ENCODE data around the gene GORASP1. TPM values are rescaled to one million over a fixed set of nuclear protein-coding genes. Genes with fewer than 3 reads are reported as not detected.

Gene GORASP1
- polyA plus RNA-seq, 3 donors, result 23.2 to 105 (median 31.2) TPM

- H3K79me2 ChIP-seq (ENCODE audit: insufficient read depth, low read length), result peaks cover 49% of the 10 kb centered on the region
- H3K27me3 Mint-ChIP-seq (ENCODE audit: low read depth in 3 of 3), result peaks cover 3 to 16% (median 12%) of the 10 kb centered on the region in 3 donors
- H3K4me2 ChIP-seq (replicated peaks; ENCODE audit: extremely low read depth, low read length, poor library complexity, severe bottlenecking), result peak overlapping the region; percentile 95
- H3K9me3 Mint-ChIP-seq, result no peaks in the 10 kb centered on the region
- no peaks in the 10 kb centered on the region for H3K27me3 ChIP-seq (ENCODE audit: control insufficient read depth in 2 of 2, insufficient read depth in 2 of 2, low read length in 2 of 2)
- peaks cover 3 to 15% of the 10 kb centered on the region in 2 donors for H3K36me3 ChIP-seq (replicated peaks in 1 of 2; ENCODE audit: control insufficient read depth in 1 of 2, insufficient read depth in 2 of 2, low read length in 2 of 2)
- WGBS (ENCODE audit: insufficient coverage), result under 1% methylated on average over 55 of the region's 55 CpGs
- peak overlapping the region; percentile 89 to 95 for H3K4me3 Mint-ChIP-seq
- peak in 1 of 3 donors; percentile 14 for DNase-seq
- H3K9ac ChIP-seq (ENCODE audit: insufficient read depth, low read length, poor library complexity, severe bottlenecking), result peak overlapping the region; percentile 87
- H3K4me1 ChIP-seq (ENCODE audit: control insufficient read depth in 1 of 2, insufficient read depth in 2 of 2, low read length in 2 of 2), result peaks cover 29 to 42% of the 10 kb centered on the region in 2 donors
- H2AFZ ChIP-seq (ENCODE audit: insufficient read depth, low read depth, low read length, poor library complexity, severe bottlenecking), result peak overlapping the region; percentile 87
- intact Hi-C loops (cut with micrococcal nuclease), result loop anchor here (2.0 to 10.0 kb wide), 4 partner anchors 40 to 178 kb away; partner anchors contain the start of gene CX3CR1 (in 1 of the 2)
- peak overlapping the region in 1 of 2 donors; percentile 82 for H3K27ac ChIP-seq (ENCODE audit: low read depth in 1 of 2, low read length in 2 of 2)
- peaks cover 59% of the 10 kb centered on the region for H3K4me1 Mint-ChIP-seq
- TF ChIP-seq CTCF (IDR thresholded peaks at IDR 0.05), result no peak
- H3K9me3 ChIP-seq (replicated peaks in 1 of 2; ENCODE audit: control insufficient read depth in 1 of 2, insufficient read depth in 1 of 2, low read length in 2 of 2), result no peaks in the 10 kb centered on the region
- peaks cover 47% of the 10 kb centered on the region for H4K20me1 ChIP-seq (ENCODE audit: insufficient read depth, low read length)
- peak overlapping the region; percentile 38 to 83 (median 78) for H3K27ac Mint-ChIP-seq
- H3K36me3 Mint-ChIP-seq, result peaks cover 19 to 40% of the 10 kb centered on the region in 2 donors
- H3K4me3 ChIP-seq (replicated peaks in 1 of 3; ENCODE audit: low read depth in 2 of 3, low read length in 3 of 3), result peak overlapping the region; percentile 64 to 85 (median 81)
Observed at GRCh38 chr3:39106851-39107387, 508 bp downstream of the GORASP1 start.

- no peak for DNase-seq
- Histone ChIP-seq H3K9me3 (replicated peaks in 1 of 2; ENCODE audit: control insufficient read depth in 1 of 2, insufficient read depth in 1 of 2, low read length in 2 of 2) (no peaks in the 10 kb centered on the region), H3K9ac (ENCODE audit: insufficient read depth, low read length, poor library complexity, severe bottlenecking) (peak overlapping the region; percentile 87), H4K20me1 (ENCODE audit: insufficient read depth, low read length) (peaks cover 53% of the 10 kb centered on the region), H3K27ac (ENCODE audit: low read depth in 1 of 2, low read length in 2 of 2) (peak overlapping the region in 1 of 2 donors; percentile 82), H3K4me2 (replicated peaks; ENCODE audit: extremely low read depth, low read length, poor library complexity, severe bottlenecking) (peak overlapping the region; percentile 95), H3K79me2 (ENCODE audit: insufficient read depth, low read length) (peaks cover 49% of the 10 kb centered on the region), H3K36me3 (replicated peaks in 1 of 2; ENCODE audit: control insufficient read depth in 1 of 2, insufficient read depth in 2 of 2, low read length in 2 of 2) (peaks cover 3 to 16% of the 10 kb centered on the region in 2 donors), H3K4me3 (replicated peaks in 1 of 3; ENCODE audit: low read depth in 2 of 3, low read length in 3 of 3) (peak overlapping the region; percentile 64 to 85 (median 81)), H3K4me1 (ENCODE audit: control insufficient read depth in 1 of 2, insufficient read depth in 2 of 2, low read length in 2 of 2) (peaks cover 29 to 42% of the 10 kb centered on the region in 2 donors), H3K27me3 (ENCODE audit: control insufficient read depth in 2 of 2, insufficient read depth in 2 of 2, low read length in 2 of 2) (no peaks in the 10 kb centered on the region), H2AFZ (ENCODE audit: insufficient read depth, low read depth, low read length, poor library complexity, severe bottlenecking) (peak overlapping the region; percentile 87)
- peak overlapping the region; percentile 89 to 95 for H3K4me3 Mint-ChIP-seq
- peak overlapping the region in 6 of 7 donors; percentile 38 to 83 (median 78) for H3K27ac Mint-ChIP-seq
- peaks cover 19 to 35% of the 10 kb centered on the region in 2 donors for H3K36me3 Mint-ChIP-seq
- H3K27me3 Mint-ChIP-seq (ENCODE audit: low read depth in 3 of 3), result peaks cover 3 to 16% (median 12%) of the 10 kb centered on the region in 3 donors
- intact Hi-C loops (cut with micrococcal nuclease), result loop anchor here (2.0 to 10.0 kb wide), 4 partner anchors 40 to 178 kb away; partner anchors contain the start of gene CX3CR1 (in 1 of the 2)
- 42% methylated on average over 11 of the region's 16 CpGs for WGBS (ENCODE audit: insufficient coverage)
- peaks cover 61% of the 10 kb centered on the region for H3K4me1 Mint-ChIP-seq
- TF ChIP-seq CTCF (IDR thresholded peaks at IDR 0.05), result no peak
- H3K9me3 Mint-ChIP-seq, result no peaks in the 10 kb centered on the region
Observed at GRCh38 chr3:39106281-39106811, 1.1 kb downstream of the GORASP1 start.

Data from CD14-positive monocyte (primary cell).